Measurements from ENCODE around the gene MAP3K4.
A peak's percentile ranks its signal among the peaks of the same experiment; 100 is the strongest.
"Not testable (repeated sequence)": the region's sequence is repeated elsewhere in the genome, so short reads cannot be mapped to it uniquely, and the experiment has no call there.

The MAP3K4 gene

GRCh38 chr6:160972594-160972993 lies 19.0 kb upstream of the MAP3K4 start:
- DNase-seq (ENCODE audit: low read depth), result not testable (repeated sequence)

GRCh38 chr6:160973311-160974250 lies 18.0 kb upstream of the MAP3K4 start:
- DNase-seq (ENCODE audit: low read depth), result no peak

GRCh38 chr6:160974304-160974771 lies 17.2 kb upstream of the MAP3K4 start:
- DNase-seq (ENCODE audit: low read depth), result peak; percentile 100

GRCh38 chr6:160975162-160975561 lies 16.4 kb upstream of the MAP3K4 start:
- no peak for DNase-seq (ENCODE audit: low read depth)

- DNase-seq (ENCODE audit: low read depth), result not testable (repeated sequence)
Measured at GRCh38 chr6:160975961-160976360, 15.6 kb upstream of the MAP3K4 start.

GRCh38 chr6:160978141-160978901 lies 13.2 kb upstream of the MAP3K4 start:
- peak; percentile 68 for DNase-seq (ENCODE audit: low read depth)

- no peak for DNase-seq (ENCODE audit: low read depth)
Measured at GRCh38 chr6:160979061-160979708, 12.4 kb upstream of the MAP3K4 start.

GRCh38 chr6:160983377-160983948 lies 8.1 kb upstream of the MAP3K4 start:
- not testable (repeated sequence) for DNase-seq (ENCODE audit: low read depth)

- DNase-seq (ENCODE audit: low read depth), result no peak
Measured at GRCh38 chr6:160986851-160987250, 4.7 kb upstream of the MAP3K4 start.

- DNase-seq (ENCODE audit: low read depth), result no peak
Measured at GRCh38 chr6:160987265-160987664, 4.3 kb upstream of the MAP3K4 start.

- no peak for DNase-seq (ENCODE audit: low read depth)
Measured at GRCh38 chr6:160990847-160991405, 643 bp upstream of the MAP3K4 start.

GRCh38 chr6:160992061-160992979 lies 751 bp downstream of the MAP3K4 start:
- DNase-seq (ENCODE audit: low read depth), result no peak

- DNase-seq (ENCODE audit: low read depth), result no peak
Measured at GRCh38 chr6:160992980-160993314, 1.4 kb downstream of the MAP3K4 start.

GRCh38 chr6:160995271-160995670 lies 3.7 kb downstream of the MAP3K4 start:
- no peak for DNase-seq (ENCODE audit: low read depth)

- no peak for DNase-seq (ENCODE audit: low read depth)
Measured at GRCh38 chr6:160996131-160996601, 4.6 kb downstream of the MAP3K4 start.

GRCh38 chr6:160998217-160998616 lies 6.6 kb downstream of the MAP3K4 start:
- DNase-seq (ENCODE audit: low read depth), result no peak

- no peak for DNase-seq (ENCODE audit: low read depth)
Measured at GRCh38 chr6:160998766-160999165, 7.2 kb downstream of the MAP3K4 start.

- no peak for DNase-seq (ENCODE audit: low read depth)
Measured at GRCh38 chr6:160999516-160999915, 7.9 kb downstream of the MAP3K4 start.

GRCh38 chr6:161000632-161001031 lies 9.1 kb downstream of the MAP3K4 start:
- no peak for DNase-seq (ENCODE audit: low read depth)

GRCh38 chr6:161001421-161001820 lies 9.9 kb downstream of the MAP3K4 start:
- DNase-seq (ENCODE audit: low read depth), result no peak

- DNase-seq (ENCODE audit: low read depth), result no peak
Measured at GRCh38 chr6:161003336-161003735, 11.8 kb downstream of the MAP3K4 start.

All from GM04503 (cell line).